Neural progenitor cell (in vitro differentiated cells): ENCODE data around the gene ADAM22. TPM values are rescaled to one million over a fixed set of nuclear protein-coding genes. Genes with fewer than 3 reads are reported as not detected.

Source experiments
- DNase-seq: peaks from one replicate; pipeline ENCODE4 v3.0.0-alpha.2; 2016; ENCODE audit warnings: low spot score
- H2AFZ ChIP-seq: fragments of 200-600 bp; sonication (generic); replicated peaks from 2 replicates; pipeline ENCODE4 v1.6.1; 2016; ENCODE audit warnings: antibody characterized with exemption
- H3F3A ChIP-seq: fragments of 200-600 bp; sonication (generic); 2 replicates; pipeline ENCODE4 v1.6.1; 2016; ENCODE audit warnings: antibody characterized with exemption, low read depth
- H3K27ac ChIP-seq: fragments of 200-600 bp; sonication (generic); 2 replicates; pipeline ENCODE4 v1.5.1; 2016; ENCODE audit warnings: mild to moderate bottlenecking
- H3K27me3 ChIP-seq: fragments of 200-600 bp; sonication (generic); 2 replicates; pipeline ENCODE4 v1.6.1; 2016; ENCODE audit warnings: mild to moderate bottlenecking, moderate library complexity
- H3K36me3 ChIP-seq: fragments of 200-600 bp; sonication (generic); 2 replicates; pipeline ENCODE4 v1.5.1; 2016
- H3K4me1 ChIP-seq: fragments of 200-600 bp; sonication (generic); 2 replicates; pipeline ENCODE4 v1.6.1; 2016; ENCODE audit warnings: mixed run types
- H3K4me2 ChIP-seq: fragments of 200-600 bp; sonication (generic); 2 replicates; pipeline ENCODE4 v1.6.1; 2016
- H3K4me3 ChIP-seq: fragments of 200-600 bp; sonication (generic); 2 replicates; pipeline ENCODE4 v1.5.1; 2016
- H3K79me2 ChIP-seq: fragments of 200-600 bp; sonication (generic); 2 replicates; pipeline ENCODE4 v1.6.1; 2016; ENCODE audit warnings: low read depth
- H3K9ac ChIP-seq: fragments of 200-600 bp; sonication (generic); 2 replicates; pipeline ENCODE4 v1.6.1; 2016
- H3K9me3 ChIP-seq: fragments of 200-600 bp; sonication (generic); 2 replicates; pipeline ENCODE4 v1.5.1; 2016; ENCODE audit warnings: low read depth
- H4K20me1 ChIP-seq: fragments of 200-600 bp; sonication (generic); 2 replicates; pipeline ENCODE4 v1.6.1; 2016; ENCODE audit warnings: low read depth
- H3K27ac Mint-ChIP-seq: 3 replicates; pipeline ENCODE4 v1.8.0; 2021; ENCODE audit warnings: mixed read lengths
- H3K27me3 Mint-ChIP-seq: 2 replicates; pipeline ENCODE4 v1.8.0; 2022; ENCODE audit warnings: low read depth, mild to moderate bottlenecking, inconsistent platforms, moderate library complexity, mixed read lengths; ENCODE audit not compliant: insufficient read depth
- H3K36me3 Mint-ChIP-seq: 3 replicates; pipeline ENCODE4 v1.8.0; 2021; ENCODE audit warnings: mixed read lengths
- H3K4me1 Mint-ChIP-seq: 3 replicates; pipeline ENCODE4 v1.8.0; 2021; ENCODE audit warnings: mixed read lengths
- H3K4me3 Mint-ChIP-seq: 3 replicates; pipeline ENCODE4 v1.8.0; 2021; ENCODE audit warnings: mild to moderate bottlenecking, moderate library complexity, mixed read lengths
- H3K9me3 Mint-ChIP-seq: 3 replicates; pipeline ENCODE4 v1.8.0; 2020; ENCODE audit warnings: mixed read lengths
- CTCF ChIP-seq: fragments of 200-600 bp; sonication (generic); IDR thresholded peaks from 2 replicates; pipeline ENCODE4 v1.5.1; 2017; ENCODE audit warnings: antibody characterized with exemption, mild to moderate bottlenecking
- EZH2 ChIP-seq: fragments of 200-600 bp; sonication (generic); IDR thresholded peaks from 2 replicates; pipeline ENCODE4 v1.6.1; 2017; ENCODE audit warnings: antibody characterized with exemption, mild to moderate bottlenecking, moderate library complexity
- EZH2phosphoT487 ChIP-seq: fragments of 200-600 bp; sonication (generic); IDR thresholded peaks from 2 replicates; pipeline ENCODE4 v1.6.1; 2017; ENCODE audit warnings: antibody characterized with exemption
- total RNA-seq: library from RNA; depleted of rRNA; stranded (reverse); fragments of >200 nt; gene quantifications from 2 replicates; pipeline ENCODE4 v1.2.3, GENCODE V29; 2015; ENCODE audit warnings: low replicate concordance

The ADAM22 gene
- total RNA-seq, 1 donor from 2014 or later, result 13.7 TPM

GRCh38 chr7:88018501-88018900 is 84.5 kb downstream of the ADAM22 start:
- no peak overlapping the region for H2AFZ ChIP-seq
- H3K4me2 ChIP-seq, result no peak overlapping the region
- Mint-ChIP-seq H3K27ac (no peak overlapping the region), H3K4me1 (peaks cover 4% of the 10 kb centered on the region), H3K9me3 (no peaks in the 10 kb centered on the region), H3K4me3 (no peak overlapping the region), H3K36me3 (no peaks in the 10 kb centered on the region), H3K27me3 (peaks cover 4% of the 10 kb centered on the region)
- TF ChIP-seq CTCF, result no peak
- TF ChIP-seq EZH2, result no peak
- TF ChIP-seq EZH2phosphoT487, result no peak
- H3K79me2 ChIP-seq, result no peaks in the 10 kb centered on the region
- H3K9me3 ChIP-seq, result no peaks in the 10 kb centered on the region
- H3F3A ChIP-seq, result no peaks in the 10 kb centered on the region
- no peak overlapping the region for H3K27ac ChIP-seq
- H3K4me3 ChIP-seq, result no peak overlapping the region
- no peaks in the 10 kb centered on the region for H4K20me1 ChIP-seq
- H3K27me3 ChIP-seq, result no peaks in the 10 kb centered on the region
- H3K36me3 ChIP-seq, result no peaks in the 10 kb centered on the region
- no peaks in the 10 kb centered on the region for H3K4me1 ChIP-seq
- no peak overlapping the region for H3K9ac ChIP-seq
- no peak for DNase-seq

- Histone ChIP-seq H4K20me1 (no peaks in the 10 kb centered on the region), H3K4me1 (no peaks in the 10 kb centered on the region), H3K27me3 (no peaks in the 10 kb centered on the region), H3K36me3 (no peaks in the 10 kb centered on the region), H3K27ac (no peak overlapping the region), H2AFZ (no peak overlapping the region), H3K79me2 (no peaks in the 10 kb centered on the region), H3K9me3 (no peaks in the 10 kb centered on the region), H3F3A (no peaks in the 10 kb centered on the region), H3K4me3 (no peak overlapping the region), H3K4me2 (no peak overlapping the region), H3K9ac (no peak overlapping the region)
- no peak overlapping the region for H3K27ac Mint-ChIP-seq
- H3K9me3 Mint-ChIP-seq, result peaks cover 9% of the 10 kb centered on the region
- peaks cover 4% of the 10 kb centered on the region for H3K27me3 Mint-ChIP-seq
- H3K4me3 Mint-ChIP-seq, result no peak overlapping the region
- no peak for DNase-seq
- TF ChIP-seq EZH2phosphoT487, result no peak
- TF ChIP-seq CTCF, result no peak
- TF ChIP-seq EZH2, result no peak
- no peaks in the 10 kb centered on the region for H3K36me3 Mint-ChIP-seq
- peaks cover 4% of the 10 kb centered on the region for H3K4me1 Mint-ChIP-seq
Observed at GRCh38 chr7:88020953-88021665, 87.1 kb downstream of the ADAM22 start.

GRCh38 chr7:88027724-88028123 is 93.7 kb downstream of the ADAM22 start:
- Histone ChIP-seq H3K27me3 (no peaks in the 10 kb centered on the region), H3K4me1 (no peaks in the 10 kb centered on the region), H3F3A (no peaks in the 10 kb centered on the region), H2AFZ (no peak overlapping the region), H3K4me3 (no peak overlapping the region), H4K20me1 (no peaks in the 10 kb centered on the region), H3K79me2 (no peaks in the 10 kb centered on the region), H3K36me3 (no peaks in the 10 kb centered on the region), H3K27ac (no peak overlapping the region), H3K9ac (no peak overlapping the region), H3K4me2 (no peak overlapping the region), H3K9me3 (no peaks in the 10 kb centered on the region)
- DNase-seq, result no peak
- Mint-ChIP-seq H3K27ac (no peak overlapping the region), H3K27me3 (no peaks in the 10 kb centered on the region), H3K36me3 (peaks cover 8% of the 10 kb centered on the region), H3K4me3 (no peak overlapping the region), H3K9me3 (peaks cover 36% of the 10 kb centered on the region), H3K4me1 (no peaks in the 10 kb centered on the region)
- no peak for TF ChIP-seq CTCF
